ENCODE measurements around the gene WTIP. TPM values are rescaled to one million over a fixed set of nuclear protein-coding genes. Genes with fewer than 3 reads are reported as not detected.

The WTIP gene
- total RNA-seq, 1 experiment from 2014 or later, result 73.6 TPM

DNA sequence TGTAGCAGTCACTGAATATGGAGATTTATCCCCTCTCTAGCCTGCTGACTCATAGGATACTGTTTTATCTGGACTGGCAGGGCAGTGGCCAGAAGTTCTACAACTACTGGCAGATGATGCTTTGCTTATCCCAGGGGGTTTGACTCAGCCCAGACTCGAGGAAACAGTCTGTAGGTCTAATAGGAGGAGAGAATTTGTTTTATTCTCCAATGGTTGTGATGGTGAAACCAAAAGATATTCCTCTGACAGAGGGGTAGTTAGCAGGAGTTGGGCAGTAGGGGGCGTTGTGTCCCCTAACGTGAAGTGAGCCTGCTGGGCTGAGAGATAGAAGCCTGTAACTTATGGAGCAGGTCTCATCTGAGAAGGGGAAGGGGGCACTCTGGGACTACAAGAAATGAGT, 74.9 kb downstream of the WTIP start:
- ChIA-PET POLR2A (no interaction called here), CTCF (no interaction called here)
- peaks cover 18% of the 10 kb centered on the region for H3K27me3 ChIP-seq (ENCODE audit: control insufficient read depth, insufficient read depth, low read length)
- in situ Hi-C loops (cut with HindIII; ENCODE audit: low pct_unique_long_range_greater_than_20kb, low sequenced_read_pairs), result no loop called here
- H3K4me1 ChIP-seq (ENCODE audit: control insufficient read depth, insufficient read depth, low read length), result no peaks in the 10 kb centered on the region
- no peak overlapping the region for H3K4me3 ChIP-seq (ENCODE audit: low read depth in 2 of 2, low read length in 2 of 2)
- H3K36me3 ChIP-seq (ENCODE audit: control insufficient read depth, insufficient read depth, low read length), result no peaks in the 10 kb centered on the region
- no peak for TF ChIP-seq POLR2AphosphoS5 (IDR thresholded peaks at IDR 0.05; ENCODE audit: low read depth, low read length)
- TF ChIP-seq, protein P1, sequence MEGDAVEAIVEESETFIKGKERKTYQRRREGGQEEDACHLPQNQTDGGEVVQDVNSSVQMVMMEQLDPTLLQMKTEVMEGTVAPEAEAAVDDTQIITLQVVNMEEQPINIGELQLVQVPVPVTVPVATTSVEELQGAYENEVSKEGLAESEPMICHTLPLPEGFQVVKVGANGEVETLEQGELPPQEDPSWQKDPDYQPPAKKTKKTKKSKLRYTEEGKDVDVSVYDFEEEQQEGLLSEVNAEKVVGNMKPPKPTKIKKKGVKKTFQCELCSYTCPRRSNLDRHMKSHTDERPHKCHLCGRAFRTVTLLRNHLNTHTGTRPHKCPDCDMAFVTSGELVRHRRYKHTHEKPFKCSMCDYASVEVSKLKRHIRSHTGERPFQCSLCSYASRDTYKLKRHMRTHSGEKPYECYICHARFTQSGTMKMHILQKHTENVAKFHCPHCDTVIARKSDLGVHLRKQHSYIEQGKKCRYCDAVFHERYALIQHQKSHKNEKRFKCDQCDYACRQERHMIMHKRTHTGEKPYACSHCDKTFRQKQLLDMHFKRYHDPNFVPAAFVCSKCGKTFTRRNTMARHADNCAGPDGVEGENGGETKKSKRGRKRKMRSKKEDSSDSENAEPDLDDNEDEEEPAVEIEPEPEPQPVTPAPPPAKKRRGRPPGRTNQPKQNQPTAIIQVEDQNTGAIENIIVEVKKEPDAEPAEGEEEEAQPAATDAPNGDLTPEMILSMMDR (IDR thresholded peaks at IDR 0.05), result peak; percentile 86
- peak; percentile 84 for ATAC-seq
- DNase-seq (ENCODE audit: low read depth, low spot score), result no peak
- no peak overlapping the region for H3K27ac ChIP-seq (ENCODE audit: low read length)
- H3K9me3 ChIP-seq (ENCODE audit: control insufficient read depth, insufficient read depth, low read depth, low read length), result no peaks in the 10 kb centered on the region
- intact Hi-C loops (cut with micrococcal nuclease; ENCODE audit: unreplicated experiment), result loop anchor here (2.0 kb wide), 1 partner anchor 156 kb away; no protein-coding TSS in a partner anchor
- no TSS peak for BruUV-seq (replicated peaks)

DNA sequence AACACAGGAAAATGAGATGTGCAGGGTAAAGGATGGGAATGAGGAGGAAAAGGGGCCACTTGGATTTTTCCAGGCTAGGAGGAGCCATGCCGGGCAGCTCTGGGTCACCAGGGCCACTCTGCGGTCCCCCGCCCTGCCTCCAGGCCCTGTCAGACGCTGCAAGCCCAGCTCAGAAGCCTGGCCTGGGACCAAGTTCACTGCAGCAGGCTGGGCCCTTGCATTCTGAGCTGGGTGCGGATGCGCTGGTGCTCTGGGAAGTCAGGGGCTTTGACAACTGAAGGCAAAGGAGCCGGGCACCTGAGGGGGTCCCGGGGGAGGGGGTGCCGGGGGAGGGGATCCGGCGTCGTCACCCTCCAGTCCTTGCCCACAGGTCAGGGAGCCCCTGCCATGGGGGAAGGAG, 77.5 kb downstream of the WTIP start:
- no TSS peak for BruUV-seq (replicated peaks)
- Histone ChIP-seq H3K9me3 (ENCODE audit: control insufficient read depth, insufficient read depth, low read depth, low read length) (no peaks in the 10 kb centered on the region), H3K36me3 (ENCODE audit: control insufficient read depth, insufficient read depth, low read length) (no peaks in the 10 kb centered on the region), H3K27me3 (ENCODE audit: control insufficient read depth, insufficient read depth, low read length) (peaks cover 5% of the 10 kb centered on the region), H3K27ac (ENCODE audit: low read length) (no peak overlapping the region), H3K4me3 (ENCODE audit: low read depth in 2 of 2, low read length in 2 of 2) (no peak overlapping the region), H3K4me1 (ENCODE audit: control insufficient read depth, insufficient read depth, low read length) (no peaks in the 10 kb centered on the region)
- CTCF ChIA-PET, result no interaction called here
- DNase-seq (ENCODE audit: low read depth, low spot score) (no peak), ATAC-seq (no peak)
- POLR2A ChIA-PET, result no interaction called here
- in situ Hi-C loops (cut with HindIII; ENCODE audit: low pct_unique_long_range_greater_than_20kb, low sequenced_read_pairs), result no loop called here
- TF ChIP-seq SIN3A (IDR thresholded peaks at IDR 0.05; ENCODE audit: borderline replicate concordance, insufficient read depth, low read depth, low read length) (no peak), TCF7L2 (IDR thresholded peaks at IDR 0.05; ENCODE audit: low read depth, low read length) (no peak), POLR2AphosphoS5 (IDR thresholded peaks at IDR 0.05; ENCODE audit: low read depth, low read length) (no peak), REST (IDR thresholded peaks at IDR 0.05; ENCODE audit: insufficient read depth in 1 of 2, low read depth in 2 of 2, low read length in 1 of 2) (no peak)
- TF ChIP-seq, protein P1 (IDR thresholded peaks at IDR 0.05), result no peak
- intact Hi-C loops (cut with micrococcal nuclease; ENCODE audit: unreplicated experiment), result no loop called here
